Measurements from ENCODE around the gene GPD1. TPM values are rescaled to one million over a fixed set of nuclear protein-coding genes. Genes with fewer than 3 reads are reported as not detected.
A peak's percentile ranks its signal among the peaks of the same experiment; 100 is the strongest.
"Not testable (repeated sequence)": the region's sequence is repeated elsewhere in the genome, so short reads cannot be mapped to it uniquely, and the experiment has no call there.

The GPD1 gene
- total RNA-seq, 4 donors from 2014 or later = not detected

GRCh38 chr12:50145439-50145838 is 41.6 kb downstream of the GPD1 start:
- no peak overlapping the region for H3K27ac ChIP-seq
- no peak for DNase-seq
- TF ChIP-seq CTCF (IDR thresholded peaks at IDR 0.05) = no peak
- TF ChIP-seq POLR2A (IDR thresholded peaks at IDR 0.05) = no peak
- H3K27me3 ChIP-seq = no peaks in the 10 kb centered on the region
- no peaks in the 10 kb centered on the region for H3K9me3 ChIP-seq
- H3K4me1 ChIP-seq = no peaks in the 10 kb centered on the region
- intact Hi-C loops (cut with DNase I; ENCODE audit: low total_unique reads) = no loop called here
- no peaks in the 10 kb centered on the region for H3K36me3 ChIP-seq
- H3K4me3 ChIP-seq = no peak overlapping the region

- H3K4me3 ChIP-seq = no peak overlapping the region
- H3K27me3 ChIP-seq = no peaks in the 10 kb centered on the region
- no peak for TF ChIP-seq POLR2A (IDR thresholded peaks at IDR 0.05)
- no peak for DNase-seq
- H3K27ac ChIP-seq = no peak overlapping the region
- no peaks in the 10 kb centered on the region for H3K36me3 ChIP-seq
- intact Hi-C loops (cut with DNase I; ENCODE audit: low total_unique reads) = no loop called here
- H3K9me3 ChIP-seq = no peaks in the 10 kb centered on the region
- no peaks in the 10 kb centered on the region for H3K4me1 ChIP-seq
Observed at GRCh38 chr12:50147281-50147680, 43.5 kb downstream of the GPD1 start.

- intact Hi-C loops (cut with DNase I; ENCODE audit: low total_unique reads); H3K4me3 ChIP-seq; DNase-seq; H3K4me1 ChIP-seq; H3K27me3 ChIP-seq; H3K36me3 ChIP-seq; H3K9me3 ChIP-seq; H3K27ac ChIP-seq: not testable (repeated sequence)
Observed at GRCh38 chr12:50148011-50148410, 44.2 kb downstream of the GPD1 start.

- Histone ChIP-seq H3K36me3 (no peaks in the 10 kb centered on the region), H3K27me3 (no peaks in the 10 kb centered on the region), H3K4me3 (no peak overlapping the region), H3K27ac (no peak overlapping the region), H3K4me1 (no peaks in the 10 kb centered on the region), H3K9me3 (no peaks in the 10 kb centered on the region)
- intact Hi-C loops (cut with DNase I; ENCODE audit: low total_unique reads) = no loop called here
- TF ChIP-seq CTCF (IDR thresholded peaks at IDR 0.05) = no peak
- no peak for TF ChIP-seq POLR2A (IDR thresholded peaks at IDR 0.05)
- DNase-seq = no peak
Observed at GRCh38 chr12:50149311-50149710, 45.5 kb downstream of the GPD1 start.

GRCh38 chr12:50151047-50151687 is 47.4 kb downstream of the GPD1 start:
- intact Hi-C loops (cut with DNase I; ENCODE audit: low total_unique reads) = no loop called here

GRCh38 chr12:50154947-50155346 is 51.1 kb downstream of the GPD1 start:
- intact Hi-C loops (cut with DNase I; ENCODE audit: low total_unique reads); H3K4me1 ChIP-seq; DNase-seq; H3K9me3 ChIP-seq; H3K27me3 ChIP-seq; H3K36me3 ChIP-seq; H3K27ac ChIP-seq; H3K4me3 ChIP-seq: not testable (repeated sequence)

More at GRCh38 chr12:50151047-50151687, 47.4 kb downstream of the GPD1 start:
- DNase-seq = no peak
- no peaks in the 10 kb centered on the region for H3K4me1 ChIP-seq
- no peaks in the 10 kb centered on the region for H3K36me3 ChIP-seq
- H3K4me3 ChIP-seq = no peak overlapping the region
- H3K27ac ChIP-seq = peak overlapping the region; percentile 12 to 33
- no peaks in the 10 kb centered on the region for H3K27me3 ChIP-seq
- H3K9me3 ChIP-seq = no peaks in the 10 kb centered on the region
- TF ChIP-seq CTCF (IDR thresholded peaks at IDR 0.05) = no peak
- TF ChIP-seq POLR2A (IDR thresholded peaks at IDR 0.05) = no peak

GRCh38 chr12:50156641-50157040 is 52.8 kb downstream of the GPD1 start:
- Histone ChIP-seq H3K9me3 (no peaks in the 10 kb centered on the region), H3K36me3 (no peaks in the 10 kb centered on the region), H3K4me1 (no peaks in the 10 kb centered on the region), H3K27me3 (no peaks in the 10 kb centered on the region), H3K4me3 (no peak overlapping the region), H3K27ac (no peak overlapping the region)
- no peak for DNase-seq
- intact Hi-C loops (cut with DNase I; ENCODE audit: low total_unique reads) = no loop called here
- no peak for TF ChIP-seq CTCF (IDR thresholded peaks at IDR 0.05)
- TF ChIP-seq POLR2A (IDR thresholded peaks at IDR 0.05) = no peak
